Activated CD4-positive, alpha-beta T cell treated with anti-CD3 and anti-CD28 coated beads for 4 hours (primary cell): Measurements from ENCODE around the gene NSD1.
A peak's percentile ranks its signal among the peaks of the same experiment; 100 is the strongest.

Experiments used
- DNase-seq, 2 donors: peaks; one replicate each; pipeline ENCODE4 v3.0.0-alpha.2; 2020

Gene NSD1

DNA sequence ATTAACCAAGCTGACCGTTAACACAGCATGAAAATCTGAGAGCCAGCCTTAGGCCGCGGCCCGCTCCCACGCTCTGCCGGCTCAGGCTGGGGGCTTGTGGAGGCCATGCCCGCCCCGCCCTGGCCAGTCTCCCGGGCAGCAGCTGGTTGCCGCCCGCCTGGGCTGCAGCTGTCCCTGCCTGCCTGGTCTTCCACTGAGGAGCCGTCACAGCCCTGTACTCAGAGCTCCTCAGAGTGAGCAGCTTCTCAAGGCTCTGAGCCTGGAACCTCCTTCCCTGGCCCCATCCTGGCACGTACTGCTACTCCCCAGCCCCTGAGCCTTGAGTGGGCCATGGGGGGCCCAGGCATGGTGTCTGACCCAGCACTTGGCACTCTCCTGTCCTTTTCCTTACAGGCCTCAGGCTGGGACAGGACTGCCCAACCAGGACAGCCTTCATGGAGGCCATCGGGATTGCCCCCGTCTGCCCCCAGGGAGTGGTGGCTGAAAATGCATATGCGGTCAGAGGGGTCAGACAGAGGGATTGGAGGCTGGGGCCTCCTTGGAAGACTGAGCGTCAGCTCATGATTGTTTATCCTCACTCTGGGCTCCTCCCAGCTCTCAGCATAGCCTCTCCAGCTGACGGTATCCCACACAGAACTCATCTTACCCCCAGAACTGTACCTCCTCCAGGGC is 35.0 kb upstream of the NSD1 start:
- DNase-seq: no peak

DNA sequence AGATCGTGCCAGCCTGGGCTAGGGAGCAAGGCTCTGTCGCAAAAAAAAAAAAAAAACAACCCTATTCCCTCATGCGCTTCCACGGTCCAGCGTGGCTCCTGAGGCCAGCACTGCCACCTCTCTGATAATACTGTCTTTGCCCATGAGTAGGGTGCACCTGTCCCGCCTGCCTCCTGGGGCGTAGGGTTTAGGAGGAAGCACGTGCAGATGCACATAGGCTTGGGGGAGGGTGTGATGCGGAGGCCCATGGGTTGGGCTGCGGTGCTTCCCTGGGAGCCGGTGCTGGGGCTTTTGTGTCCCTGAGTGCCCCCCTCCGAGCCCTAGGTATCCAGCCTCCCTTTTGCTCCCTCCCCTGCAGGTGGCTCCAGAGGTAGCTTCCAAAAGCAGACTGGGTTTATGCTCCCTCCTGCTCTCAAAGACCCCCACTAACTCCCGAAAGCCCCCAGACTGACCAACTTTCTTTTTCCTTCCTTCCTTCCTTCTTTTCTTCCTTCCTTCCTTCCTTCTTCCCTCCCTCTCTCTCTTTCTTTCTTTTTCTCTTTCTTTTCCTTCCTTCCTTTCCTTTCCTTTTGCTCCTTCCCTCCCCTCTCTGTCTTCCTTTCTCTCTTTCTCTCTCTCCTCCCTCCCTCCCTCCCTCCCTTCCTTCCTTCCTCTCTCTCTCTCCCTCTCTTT is 34.0 kb upstream of the NSD1 start:
- no peak for DNase-seq

DNA sequence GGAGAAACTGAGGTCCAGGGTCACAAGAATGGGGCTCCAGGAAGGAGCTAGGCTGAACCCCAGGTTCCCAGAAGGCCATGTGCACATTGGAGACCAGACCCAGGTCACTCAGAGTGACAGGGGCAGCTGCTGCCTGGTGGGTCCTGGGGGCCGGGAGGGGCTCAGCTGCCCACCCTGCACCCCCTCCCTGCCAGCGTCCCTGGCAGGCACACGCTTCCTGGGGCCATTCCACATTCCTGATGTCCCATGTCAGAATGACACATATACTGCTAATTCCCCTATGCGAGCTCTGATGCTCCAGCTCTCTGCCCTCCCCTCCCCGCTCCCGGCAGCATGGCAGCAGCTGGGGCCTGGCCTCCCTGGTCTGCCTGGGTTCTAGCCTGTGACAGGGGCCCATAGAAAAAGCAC is 32.9 kb upstream of the NSD1 start:
- DNase-seq: no peak

DNA sequence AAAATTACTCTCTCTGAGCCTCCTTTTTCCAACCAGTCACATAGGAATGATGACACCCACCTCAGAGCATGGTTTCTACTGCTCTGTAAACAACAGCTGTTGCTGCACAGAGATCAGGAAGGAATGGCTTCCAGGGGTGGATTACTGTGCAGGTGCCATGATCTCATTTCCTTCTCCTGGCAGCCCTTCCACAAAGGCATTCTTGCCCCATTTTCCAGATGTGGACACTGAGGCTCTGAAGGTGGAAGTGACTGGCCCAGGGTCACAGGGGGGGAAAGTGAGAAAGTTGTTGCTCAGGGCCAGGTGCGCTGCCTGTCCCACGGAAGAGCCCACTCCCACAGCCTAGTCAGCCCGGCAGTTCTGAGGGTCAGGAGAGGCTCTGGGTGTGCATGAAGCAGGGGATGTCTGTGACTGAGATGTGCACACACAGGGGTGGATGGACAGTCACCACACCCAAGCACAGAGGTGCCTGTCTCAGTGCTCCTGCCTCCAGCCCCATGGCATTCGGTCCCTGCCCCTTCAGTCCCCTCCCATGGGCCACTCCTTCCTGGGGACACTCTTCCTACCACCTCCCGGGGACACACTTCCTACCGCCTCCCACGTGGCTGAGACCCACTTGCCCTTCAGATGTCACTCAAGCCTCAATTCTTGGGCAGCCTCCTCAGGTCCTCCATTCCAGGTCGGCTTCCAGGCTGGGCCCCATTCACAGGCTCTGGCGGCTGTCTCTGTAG is 29.9 kb upstream of the NSD1 start:
- DNase-seq: no peak

DNA sequence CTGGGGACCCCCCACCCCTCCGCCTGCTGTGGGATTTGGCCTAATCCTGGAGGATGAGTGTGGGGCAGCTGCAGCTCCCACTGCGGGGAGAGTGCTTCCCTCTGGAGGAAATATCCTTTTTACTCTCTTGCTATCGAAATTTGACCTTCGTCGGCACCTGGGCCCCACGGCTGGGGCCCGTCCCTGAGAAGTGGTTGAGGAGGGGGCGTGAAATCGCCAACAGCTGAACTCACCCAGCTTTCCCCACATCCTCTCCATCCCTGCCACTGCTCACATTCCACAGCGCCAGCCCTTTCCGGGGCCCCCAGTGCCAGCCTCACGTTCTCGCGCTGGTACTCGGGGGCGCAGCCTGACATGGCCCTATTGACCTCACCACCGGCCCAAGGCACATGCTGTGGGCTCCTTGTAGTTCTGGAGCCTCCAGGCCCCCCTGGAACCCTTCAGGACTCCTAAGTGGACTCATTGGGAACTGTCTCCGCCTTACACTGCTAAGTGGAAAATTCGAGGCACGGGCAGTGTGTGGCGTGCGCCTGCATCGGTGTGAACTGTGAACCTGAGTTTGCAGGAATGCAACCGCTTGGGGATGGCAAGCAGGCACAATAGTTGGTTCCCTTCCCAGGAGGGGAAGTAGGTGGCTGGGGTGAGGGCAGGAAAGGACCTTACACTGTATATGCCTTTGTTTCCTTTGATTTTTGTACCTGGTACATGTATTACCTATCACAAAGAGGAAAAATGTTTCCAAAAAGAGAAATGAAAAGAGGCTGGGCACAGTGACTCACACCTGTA is 27.7 kb upstream of the NSD1 start:
- no peak for DNase-seq

DNA sequence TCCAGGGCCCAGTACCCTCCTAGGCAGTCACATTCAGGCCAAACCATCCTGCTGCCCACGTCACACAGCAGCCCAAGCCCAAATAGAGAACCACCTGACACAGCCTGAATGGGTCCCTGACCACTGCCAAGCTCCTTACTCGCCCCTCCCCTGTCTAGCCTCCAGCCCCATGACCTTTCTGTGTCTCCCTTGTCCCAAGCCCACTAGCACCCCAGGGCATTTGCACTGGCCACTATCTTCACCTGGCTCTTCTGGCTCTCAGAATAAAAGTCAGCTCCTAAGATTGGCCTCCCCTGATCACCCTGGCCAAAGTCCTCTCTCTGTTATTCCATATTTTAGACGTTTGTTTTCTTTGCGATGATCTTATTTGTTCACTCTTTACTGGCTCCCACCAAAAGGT is 26.4 kb upstream of the NSD1 start:
- no peak for DNase-seq

DNA sequence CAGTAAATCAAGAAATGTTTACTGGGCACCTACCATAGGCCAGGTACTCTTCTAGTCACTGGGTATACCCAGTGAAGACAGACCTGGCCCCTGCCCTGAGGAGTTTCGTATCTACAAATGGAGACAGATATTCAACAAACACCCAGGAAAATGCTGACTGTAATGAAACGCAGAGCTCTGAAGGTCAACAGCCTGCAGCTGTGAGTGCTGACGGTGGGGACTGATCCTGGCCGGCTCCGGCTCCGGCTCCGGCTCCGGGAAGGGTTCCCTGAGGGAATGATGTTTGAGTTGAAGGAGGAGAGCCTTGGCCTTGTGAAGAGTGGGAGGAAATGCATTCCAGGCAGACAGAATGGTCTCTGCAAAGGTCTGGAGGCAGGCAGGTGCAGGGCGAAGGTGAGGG is 23.8 kb upstream of the NSD1 start:
- DNase-seq: no peak

DNA sequence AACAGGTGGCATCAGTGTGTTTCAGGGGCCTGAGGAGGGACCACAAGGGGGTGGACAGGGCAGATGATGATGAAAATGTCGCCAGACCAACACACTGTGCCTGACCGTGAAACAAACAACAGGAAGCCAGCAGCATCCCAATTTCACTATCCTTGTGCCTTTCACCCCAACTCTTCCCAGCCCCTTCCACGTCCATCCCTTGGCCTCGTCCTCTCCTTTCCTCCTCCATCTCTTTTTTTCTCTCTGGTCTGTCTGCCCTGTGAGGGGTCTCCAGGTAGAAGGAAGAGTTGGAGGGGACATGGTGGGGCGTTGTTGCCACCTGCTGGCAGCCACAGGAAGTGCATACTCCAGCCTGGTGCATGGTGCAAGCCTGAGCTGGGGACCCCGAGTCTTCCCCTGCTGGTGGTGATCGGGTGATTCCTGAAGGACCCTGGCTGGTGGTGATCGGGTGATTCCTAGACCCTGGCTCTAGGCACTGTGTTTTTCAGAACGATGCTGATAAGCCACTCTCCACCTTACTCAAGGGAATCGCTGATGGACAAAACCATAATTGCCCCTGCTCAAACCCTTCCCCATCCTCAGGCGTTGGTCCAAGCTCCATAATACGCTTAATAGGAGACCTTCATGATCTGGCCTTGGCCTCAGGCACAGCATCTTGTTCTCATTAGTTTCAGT is 21.7 kb upstream of the NSD1 start:
- peak; percentile 51 to 55 for DNase-seq

DNA sequence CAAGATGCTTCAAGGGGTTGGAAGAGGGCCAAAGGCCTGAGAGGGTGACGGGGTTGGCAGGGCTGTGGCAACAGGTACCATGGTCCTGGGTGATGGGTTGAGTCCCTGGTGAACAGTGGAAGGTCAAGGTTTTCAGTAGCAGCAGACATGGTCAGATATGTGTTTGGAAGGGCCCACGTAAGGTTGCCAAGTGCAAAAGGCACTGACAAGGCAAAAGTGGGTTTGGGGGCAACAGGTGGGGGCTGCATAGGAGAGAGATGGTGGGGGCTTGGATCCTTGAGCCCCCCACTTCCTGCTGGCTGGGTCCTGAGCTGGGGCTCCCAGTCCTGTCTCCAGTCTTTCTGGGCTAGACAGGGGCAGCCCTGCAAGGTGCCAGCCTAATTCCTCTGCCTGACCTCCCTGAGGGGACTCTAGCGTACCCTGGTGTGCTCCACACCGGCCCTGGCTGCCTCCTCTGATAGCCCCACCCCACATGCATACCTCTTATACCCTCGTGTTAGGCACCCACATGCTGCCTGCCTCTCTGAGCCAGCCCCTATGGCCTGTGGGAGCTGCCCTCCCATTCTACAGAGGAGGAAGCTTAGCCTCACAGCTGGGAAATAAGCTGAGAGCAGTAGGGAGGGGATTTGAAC is 20.9 kb upstream of the NSD1 start:
- DNase-seq: no peak

DNA sequence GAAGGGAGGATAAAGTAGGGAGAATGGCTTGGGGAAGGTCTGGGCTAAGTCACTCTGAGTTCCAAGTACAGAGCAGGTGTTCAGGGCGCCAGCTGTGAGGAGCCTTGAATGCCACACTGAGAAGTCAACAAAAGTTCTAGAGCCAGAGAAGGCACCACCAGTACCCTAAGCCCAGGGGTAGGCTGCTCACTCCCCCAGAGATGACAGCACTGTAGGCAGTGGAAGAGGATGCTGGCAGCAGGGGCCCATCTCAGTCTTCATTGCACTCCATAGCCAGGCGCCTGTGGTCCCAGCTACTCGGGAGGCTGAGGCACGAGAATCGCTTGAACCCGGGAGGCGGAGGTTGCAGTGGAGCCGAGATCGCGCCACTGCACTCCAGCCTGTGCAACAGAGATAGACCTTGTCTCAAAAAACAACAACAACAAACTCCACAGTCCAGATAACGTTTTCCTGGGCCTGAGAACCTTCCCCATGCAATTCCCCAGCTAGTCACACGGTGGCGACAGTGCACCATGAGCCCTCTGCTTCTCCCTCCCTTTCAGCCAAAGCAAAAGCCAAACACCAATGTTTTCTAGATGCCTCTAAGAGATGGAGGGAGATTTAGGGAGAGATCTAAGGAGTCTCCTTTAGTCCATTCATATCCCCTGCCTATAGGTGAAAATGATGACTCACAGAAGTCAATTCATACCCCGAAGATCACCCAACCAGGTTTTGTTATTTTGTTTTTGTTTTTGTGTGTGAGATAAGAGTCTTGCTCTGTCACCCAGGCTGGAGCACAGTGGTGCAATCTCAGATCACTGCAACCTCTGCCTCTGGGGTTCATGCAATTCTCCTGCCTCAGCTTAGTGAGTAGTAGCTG is 19.8 kb upstream of the NSD1 start:
- DNase-seq: peak; percentile 64 to 81

DNA sequence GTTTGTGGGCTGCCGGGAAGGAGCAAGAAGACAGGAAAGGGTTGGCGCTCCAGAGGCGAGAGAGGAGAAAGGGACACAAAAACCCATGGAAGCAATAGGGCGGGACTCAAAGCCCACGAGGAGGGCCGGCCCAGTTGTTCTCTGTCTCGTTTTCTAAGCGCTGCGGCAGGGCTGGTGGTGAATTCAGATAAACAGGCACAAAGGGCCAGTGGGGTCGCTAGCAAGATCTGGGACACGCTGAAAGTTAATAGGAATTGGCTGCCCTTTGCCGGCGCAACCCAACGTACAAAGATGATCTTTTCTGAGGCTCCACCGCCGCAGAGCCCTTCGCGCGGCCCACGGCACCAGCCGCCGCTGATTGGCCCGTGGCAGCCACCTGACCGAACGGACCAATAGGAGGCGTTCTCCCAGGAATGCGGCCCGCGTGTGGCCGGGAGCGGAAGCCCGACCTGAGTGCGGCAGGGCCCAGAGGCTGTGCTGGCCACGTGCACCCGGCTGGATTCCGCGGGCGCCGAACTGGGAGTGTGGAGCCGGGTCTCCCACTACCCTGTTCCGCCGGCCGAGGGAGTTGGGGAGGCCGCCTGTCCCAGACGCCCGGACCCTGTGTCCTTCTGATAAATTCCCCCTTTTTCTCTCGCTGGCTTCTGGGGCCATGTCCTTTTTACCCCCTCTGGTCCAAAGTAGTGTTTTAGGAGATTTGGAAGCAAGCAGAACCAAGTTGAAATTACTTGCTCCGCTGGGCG is 16.8 kb upstream of the NSD1 start:
- peak; percentile 83 to 84 for DNase-seq

DNA sequence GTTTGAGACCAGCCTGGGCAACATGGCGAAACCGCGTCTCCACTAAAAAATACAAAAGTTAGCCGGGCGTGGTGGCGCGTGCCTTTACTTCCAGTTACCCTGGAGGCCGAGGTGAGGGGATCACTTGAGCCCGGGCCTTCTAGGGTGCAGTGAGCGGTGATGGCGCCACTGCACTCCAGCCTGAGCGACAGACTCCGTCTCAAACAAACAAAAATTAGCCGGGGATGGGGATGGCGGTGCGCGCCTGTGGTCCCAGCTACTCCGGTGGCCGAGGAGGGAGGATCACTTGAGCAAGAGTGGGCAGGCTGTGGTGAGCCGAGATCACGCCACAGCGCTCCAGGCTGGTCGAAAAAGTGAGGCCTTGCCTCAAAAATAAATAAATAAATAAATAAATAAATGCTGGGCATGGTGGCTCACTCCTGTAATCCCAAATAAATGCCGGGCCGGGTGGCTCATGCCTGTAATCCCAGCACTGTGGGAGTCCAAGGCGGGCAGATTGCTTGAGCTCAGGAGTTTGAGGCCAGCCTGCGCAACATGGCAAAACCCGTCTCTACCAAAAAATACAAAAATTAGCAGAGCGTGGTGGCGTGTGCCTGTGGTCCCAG is 16.0 kb upstream of the NSD1 start:
- no peak for DNase-seq

DNA sequence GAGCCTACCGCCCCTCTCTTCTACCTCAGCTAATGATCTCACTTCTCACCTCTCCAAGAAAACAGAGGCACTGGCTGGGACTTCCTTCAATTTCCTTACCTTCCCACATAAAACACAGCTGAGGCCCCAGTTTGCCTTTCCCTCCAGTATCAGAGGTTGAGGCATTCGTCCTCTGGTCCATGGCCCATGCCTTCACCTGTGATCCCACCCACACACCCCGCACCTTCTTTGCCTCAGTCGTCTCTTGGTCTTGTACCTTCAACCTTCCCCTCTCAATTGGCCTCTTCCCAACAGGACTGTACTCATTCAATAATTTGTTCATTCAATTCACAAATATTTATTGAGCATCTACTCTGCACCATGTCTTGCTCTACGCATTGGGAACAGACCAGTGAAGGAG is 11.0 kb upstream of the NSD1 start:
- no peak for DNase-seq

DNA sequence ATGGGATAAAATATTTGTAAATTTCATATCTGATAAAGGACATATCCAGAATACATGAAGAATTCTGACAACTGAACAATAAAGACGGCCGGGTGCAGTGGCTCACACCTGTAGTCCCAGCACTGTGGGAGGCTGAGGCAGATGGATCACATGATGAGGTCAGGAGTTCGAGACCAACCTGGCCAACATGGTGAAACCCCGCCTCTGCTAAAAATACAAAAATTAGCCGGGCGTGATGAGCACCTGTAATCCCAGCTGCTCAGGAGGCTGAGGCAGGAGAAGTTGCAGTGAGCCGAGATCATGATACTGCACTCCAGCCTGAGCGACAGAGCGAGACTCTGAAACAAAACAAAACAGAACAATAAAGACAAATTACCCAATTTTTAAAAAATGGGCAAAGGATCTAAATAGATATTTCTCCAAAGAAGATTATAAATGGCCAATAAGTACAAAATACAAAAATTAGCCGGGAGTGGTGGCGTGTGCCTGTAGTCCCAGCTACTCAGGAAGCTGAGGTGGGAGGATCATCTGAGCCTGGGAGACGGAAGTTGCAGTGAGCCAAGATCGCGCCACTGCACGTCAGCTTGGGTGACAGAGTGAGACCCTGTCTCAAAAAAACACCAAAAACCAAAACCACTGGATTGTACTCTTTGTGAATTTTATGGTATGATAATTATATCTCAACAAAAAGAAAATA is 9.6 kb upstream of the NSD1 start:
- no peak for DNase-seq

DNA sequence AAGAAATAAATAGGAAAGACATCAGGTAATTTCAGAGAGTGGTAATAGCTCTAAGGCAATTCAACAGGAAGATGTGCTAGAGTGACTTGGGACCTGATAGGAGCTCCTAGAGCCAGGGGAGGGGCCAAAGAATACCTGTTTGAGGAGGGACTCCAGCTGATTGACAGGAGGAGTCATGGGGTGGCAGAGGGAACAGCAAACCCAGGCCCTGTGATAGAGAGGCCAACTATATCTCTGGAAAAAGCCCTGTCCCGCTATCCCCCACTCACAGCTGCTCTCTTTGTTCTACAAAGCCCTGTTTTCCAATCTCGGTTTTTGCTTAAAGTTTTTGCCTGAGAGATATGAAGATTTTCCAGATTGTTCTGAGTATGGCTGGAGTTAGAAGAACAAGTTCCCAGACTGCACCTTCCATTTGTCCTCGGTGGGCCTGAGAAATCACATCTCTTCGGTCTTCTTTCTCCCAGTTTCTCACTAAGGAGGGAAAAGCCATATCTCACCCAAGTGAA is 9.0 kb upstream of the NSD1 start:
- no peak for DNase-seq

DNA sequence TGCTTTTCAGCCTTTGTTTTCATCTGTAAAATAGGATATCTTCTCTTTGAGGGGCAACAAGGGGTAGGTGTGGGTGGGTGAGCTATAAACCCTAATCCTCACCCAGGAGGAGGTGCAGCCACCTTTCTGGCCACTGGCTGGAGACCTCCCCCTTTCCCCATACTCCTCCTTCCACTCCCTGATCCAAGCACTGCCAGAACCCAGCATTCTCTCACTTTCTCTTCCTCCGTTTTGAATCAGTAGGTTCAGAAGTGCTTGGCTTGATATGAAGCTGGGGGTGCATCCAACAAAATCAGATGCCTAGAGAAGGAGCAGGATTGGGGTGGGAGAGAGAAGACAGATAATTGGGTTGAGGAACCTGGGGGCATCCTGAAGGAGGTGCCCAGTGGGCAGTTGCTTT is 6.8 kb upstream of the NSD1 start:
- no peak for DNase-seq

DNA sequence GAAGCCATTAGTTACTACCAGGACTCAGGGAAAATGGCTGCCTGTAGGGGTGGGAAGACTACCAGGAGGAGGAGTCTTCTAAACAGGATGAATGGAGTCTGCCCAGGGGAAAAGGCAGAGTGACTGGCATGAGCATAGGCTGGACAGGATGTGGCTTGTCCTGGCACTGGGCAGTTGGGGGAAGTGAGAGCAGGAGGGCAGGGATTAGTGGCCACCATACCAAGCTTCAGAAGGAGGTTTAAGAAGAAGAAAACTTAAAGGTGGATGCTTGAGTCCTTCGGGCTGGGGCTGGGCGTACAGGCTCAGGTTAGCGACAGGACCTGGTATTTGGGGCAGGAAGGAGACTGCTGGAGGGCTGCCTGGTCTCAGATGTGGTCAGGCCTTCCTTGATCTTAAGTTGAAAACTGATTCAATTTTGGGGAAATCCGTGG is 5.0 kb upstream of the NSD1 start:
- DNase-seq: peak in 1 of 2 donors; percentile 27

DNA sequence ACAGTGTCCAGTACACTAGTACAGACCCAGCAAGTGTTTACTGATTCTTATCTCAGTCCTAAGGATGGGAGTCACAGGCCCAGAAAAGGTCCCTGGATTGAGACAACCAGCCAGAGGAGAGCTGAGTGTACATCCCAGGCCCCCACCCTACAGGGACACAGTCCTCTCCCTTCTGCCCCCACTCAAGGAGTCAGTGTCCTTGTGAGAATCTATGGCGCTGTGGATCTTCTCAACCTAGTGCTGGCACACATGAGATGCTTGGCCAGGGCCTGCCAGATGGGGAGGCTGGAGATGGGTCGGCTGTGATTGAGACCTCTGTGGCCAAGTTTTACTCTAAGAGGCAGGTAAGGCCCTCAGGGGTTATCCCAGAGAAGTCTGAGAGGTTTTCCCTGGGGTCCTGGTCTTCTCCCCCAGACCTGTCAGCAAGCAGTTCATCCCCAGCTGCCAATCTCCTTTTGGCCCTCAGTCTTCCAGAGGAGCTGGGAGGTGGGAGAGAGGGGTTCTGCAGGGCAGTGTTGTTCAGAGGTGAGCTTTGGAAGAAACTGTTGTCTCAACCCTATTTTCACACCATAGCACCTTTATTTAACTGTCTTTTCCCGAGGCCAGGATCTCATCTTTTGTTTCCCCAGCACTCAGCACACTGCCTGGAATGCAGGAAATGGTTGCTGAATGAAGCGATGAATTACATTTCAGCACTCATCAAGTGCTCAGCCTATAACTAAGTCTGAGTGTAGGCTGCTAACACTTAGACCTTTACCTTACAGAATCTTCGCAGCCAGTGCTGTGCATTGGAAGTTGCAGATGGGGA is 3.2 kb upstream of the NSD1 start:
- no peak for DNase-seq

DNA sequence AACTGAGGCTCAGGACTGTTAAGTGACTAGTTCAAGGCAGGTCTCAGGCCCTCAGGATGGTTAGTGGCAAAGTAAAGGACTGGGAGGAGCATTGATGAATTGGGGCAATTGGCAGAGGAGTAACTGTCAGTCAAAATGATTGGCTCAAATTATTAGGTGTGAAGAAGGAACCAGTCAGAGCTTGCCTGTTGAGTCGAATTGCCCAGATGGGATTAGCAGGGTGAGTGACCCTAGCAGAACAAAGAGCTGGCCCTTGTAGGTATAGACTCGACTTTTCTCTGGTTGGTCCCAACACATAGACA is 2.6 kb upstream of the NSD1 start:
- DNase-seq: no peak
